Measurements from ENCODE around the gene GJA3. TPM values are rescaled to one million over a fixed set of nuclear protein-coding genes. Genes with fewer than 3 reads are reported as not detected.
A peak's percentile ranks its signal among the peaks of the same experiment; 100 is the strongest.

The GJA3 gene
- total and polyA plus RNA-seq, 8 donors: 0.03 to 0.40 (median 0.08) TPM

- no peaks in the 10 kb centered on the region for H3K27me3 ChIP-seq
- DNase-seq (no peak), FAIRE-seq (no peak), ATAC-seq (no peak)
- no peak for TF ChIP-seq CTCF (IDR thresholded peaks at IDR 0.05)
- no peaks in the 10 kb centered on the region for H3K36me3 ChIP-seq
- 23 to 29% methylated on average over 4 of the region's 4 CpGs for WGBS, 2 donors
- H3K27ac ChIP-seq: no peak overlapping the region
- intact Hi-C loops (cut with DNase I): no loop called here
- no peak overlapping the region for H3K4me3 ChIP-seq
- H3K9me3 ChIP-seq: no peaks in the 10 kb centered on the region
- no peaks in the 10 kb centered on the region for H3K4me1 ChIP-seq
Observed at GRCh38 chr13:20125129-20125782, 35.6 kb downstream of the GJA3 start.

- Histone ChIP-seq H3K27me3 (no peaks in the 10 kb centered on the region), H3K4me1 (peaks cover 0 to 5% (median 0%) of the 10 kb centered on the region in 3 donors), H3K9me3 (no peaks in the 10 kb centered on the region), H3K27ac (no peak overlapping the region), H3K4me3 (no peak overlapping the region), H3K36me3 (no peaks in the 10 kb centered on the region)
- no peak for FAIRE-seq
- 76 to 78% methylated on average over 1 of the region's 1 CpG for WGBS, 2 donors
- TF ChIP-seq CTCF (IDR thresholded peaks at IDR 0.05): no peak
- DNase-seq: no peak
- ATAC-seq: no peak
- intact Hi-C loops (cut with DNase I): no loop called here
Observed at GRCh38 chr13:20124303-20124702, 36.5 kb downstream of the GJA3 start.

GRCh38 chr13:20121159-20121525 lies 39.7 kb downstream of the GJA3 start:
- FAIRE-seq (no peak), DNase-seq (no peak), ATAC-seq (no peak)
- Histone ChIP-seq H3K27me3 (no peaks in the 10 kb centered on the region), H3K36me3 (no peaks in the 10 kb centered on the region), H3K27ac (peak overlapping the region in 2 of 4 donors; percentile 50 to 82), H3K9me3 (no peaks in the 10 kb centered on the region), H3K4me3 (peak overlapping the region in 1 of 4 donors; percentile 25), H3K4me1 (peaks cover 0 to 5% (median 0%) of the 10 kb centered on the region in 3 donors)
- no peak for TF ChIP-seq CTCF (IDR thresholded peaks at IDR 0.05)
- intact Hi-C loops (cut with DNase I): no loop called here
- 35 to 50% methylated on average over 7 of the region's 7 CpGs for WGBS, 2 donors

GRCh38 chr13:20119960-20120359 lies 40.9 kb downstream of the GJA3 start:
- DNase-seq: no peak
- no peaks in the 10 kb centered on the region for H3K9me3 ChIP-seq
- intact Hi-C loops (cut with DNase I): no loop called here
- WGBS, 2 donors: 78 to 93% methylated on average over 3 of the region's 3 CpGs
- no peak for ATAC-seq
- no peak for TF ChIP-seq CTCF (IDR thresholded peaks at IDR 0.05)
- no peaks in the 10 kb centered on the region for H3K27me3 ChIP-seq
- FAIRE-seq: no peak
- H3K4me3 ChIP-seq: no peak overlapping the region
- no peaks in the 10 kb centered on the region for H3K36me3 ChIP-seq
- H3K4me1 ChIP-seq: peaks cover 0 to 5% (median 0%) of the 10 kb centered on the region in 3 donors
- H3K27ac ChIP-seq: peak overlapping the region in 3 of 4 donors; percentile 82 to 90 (median 86)

Data from pancreas (tissue), 10 donors.